Astrocyte (in vitro differentiated cells and primary cell): ENCODE results near the gene FAXC. TPM values are rescaled to one million over a fixed set of nuclear protein-coding genes. Genes with fewer than 3 reads are reported as not detected.

Experiments used
- DNase-seq: peaks from one replicate; pipeline ENCODE4 v3.0.0-alpha.2; 2010; ENCODE audit warnings: low read depth
- FAIRE-seq: peaks from 2 replicates; lab custom pipeline; 2011; peaks lifted over from hg19 to GRCh38; lab: Jason Lieb, UNC
- H2AFZ ChIP-seq: 2 replicates; pipeline ENCODE4 v1.6.0; 2012; ENCODE audit warnings: low read depth, low read length, inconsistent platforms
- H3K27ac ChIP-seq: 2 replicates; pipeline ENCODE4 v1.5.1; 2011; ENCODE audit warnings: low read depth, low read length, inconsistent platforms
- H3K27me3 ChIP-seq: 2 replicates; pipeline ENCODE4 v1.6.0; 2011; ENCODE audit warnings: low read length, inconsistent platforms; ENCODE audit not compliant: insufficient read depth
- H3K36me3 ChIP-seq: 2 replicates; pipeline ENCODE4 v1.5.1; 2011; ENCODE audit warnings: low read length, inconsistent platforms; ENCODE audit not compliant: insufficient read depth
- H3K4me1 ChIP-seq: 2 replicates; pipeline ENCODE4 v1.5.1; 2011; ENCODE audit warnings: low read length, inconsistent platforms; ENCODE audit not compliant: insufficient read depth
- H3K4me2 ChIP-seq: 2 replicates; pipeline ENCODE4 v1.6.0; 2012; ENCODE audit warnings: low read length, inconsistent platforms
- H3K4me3 ChIP-seq: 2 replicates; pipeline ENCODE4 v1.5.1; 2011; ENCODE audit warnings: low read depth, mild to moderate bottlenecking, low read length, inconsistent platforms; ENCODE audit not compliant: insufficient read depth
- H3K79me2 ChIP-seq: 2 replicates; pipeline ENCODE4 v1.6.0; 2012; ENCODE audit warnings: mild to moderate bottlenecking, low read length, inconsistent platforms; ENCODE audit not compliant: insufficient read depth
- H3K9ac ChIP-seq: 2 replicates; pipeline ENCODE4 v1.6.0; 2012; ENCODE audit warnings: mild to moderate bottlenecking, low read length, inconsistent platforms
- H3K9me3 ChIP-seq: 2 replicates; pipeline ENCODE4 v1.5.1; 2012; ENCODE audit warnings: low read depth, mild to moderate bottlenecking, low read length, inconsistent platforms; ENCODE audit not compliant: insufficient read depth
- H4K20me1 ChIP-seq: 2 replicates; pipeline ENCODE4 v1.6.0; 2012; ENCODE audit warnings: low read length, inconsistent platforms; ENCODE audit not compliant: insufficient read depth
- H3K27ac Mint-ChIP-seq: one replicate; pipeline ENCODE4 v1.8.0; 2021; ENCODE audit warnings: mild to moderate bottlenecking, mixed read lengths; ENCODE audit not compliant: unreplicated experiment
- H3K27me3 Mint-ChIP-seq: one replicate; pipeline ENCODE4 v1.8.0; 2021; ENCODE audit warnings: low read depth, mixed read lengths; ENCODE audit not compliant: unreplicated experiment
- H3K36me3 Mint-ChIP-seq: one replicate; pipeline ENCODE4 v1.8.0; 2021; ENCODE audit warnings: low read depth, mixed read lengths; ENCODE audit not compliant: unreplicated experiment
- H3K4me1 Mint-ChIP-seq: one replicate; pipeline ENCODE4 v1.8.0; 2021; ENCODE audit warnings: low read depth, mixed read lengths; ENCODE audit not compliant: unreplicated experiment
- H3K4me3 Mint-ChIP-seq: one replicate; pipeline ENCODE4 v1.8.0; 2021; ENCODE audit warnings: mild to moderate bottlenecking, moderate library complexity, mixed read lengths; ENCODE audit not compliant: unreplicated experiment
- H3K9me3 Mint-ChIP-seq: one replicate; pipeline ENCODE4 v1.8.0; 2021; ENCODE audit warnings: mild to moderate bottlenecking, mixed read lengths; ENCODE audit not compliant: unreplicated experiment
- CTCF ChIP-seq: IDR thresholded peaks from 2 replicates; pipeline ENCODE4 v1.5.1; 2011; ENCODE audit warnings: low read depth, mild to moderate bottlenecking, inconsistent platforms, low read length, moderate library complexity; ENCODE audit not compliant: insufficient read depth
- EZH2 ChIP-seq: IDR thresholded peaks from 2 replicates; pipeline ENCODE4 v1.6.1; 2012; ENCODE audit warnings: mild to moderate bottlenecking, low read length, inconsistent platforms; ENCODE audit not compliant: insufficient read depth
- total RNA-seq: library from RNA; stranded (reverse); gene quantifications from 2 replicates; pipeline ENCODE4 v1.2.1, GENCODE V29; 2021

FAXC gene
- total RNA-seq, 1 donor from 2014 or later, result 9.9 TPM

- H3K4me3 Mint-ChIP-seq, result no peak overlapping the region
- H3K4me1 Mint-ChIP-seq, result no peaks in the 10 kb centered on the region
- H3K4me2 ChIP-seq, result no peak overlapping the region
- no peaks in the 10 kb centered on the region for H4K20me1 ChIP-seq
- H3K79me2 ChIP-seq, result no peaks in the 10 kb centered on the region
- FAIRE-seq (no peak), DNase-seq (no peak)
- no peaks in the 10 kb centered on the region for H3K4me1 ChIP-seq
- no peaks in the 10 kb centered on the region for H3K9me3 Mint-ChIP-seq
- H3K4me3 ChIP-seq, result no peak overlapping the region
- H2AFZ ChIP-seq, result no peak overlapping the region
- H3K27me3 ChIP-seq, result no peaks in the 10 kb centered on the region
- H3K27me3 Mint-ChIP-seq, result no peaks in the 10 kb centered on the region
- no peak overlapping the region for H3K27ac ChIP-seq
- H3K36me3 Mint-ChIP-seq, result no peaks in the 10 kb centered on the region
- H3K36me3 ChIP-seq, result no peaks in the 10 kb centered on the region
- H3K9me3 ChIP-seq, result no peaks in the 10 kb centered on the region
- TF ChIP-seq CTCF, result no peak
- TF ChIP-seq EZH2, result no peak
- H3K9ac ChIP-seq, result no peak overlapping the region
- no peak overlapping the region for H3K27ac Mint-ChIP-seq
Observed at GRCh38 chr6:99305021-99305554, 44.4 kb downstream of the FAXC start.

GRCh38 chr6:99297415-99297814 is 52.1 kb downstream of the FAXC start:
- no peak for DNase-seq
- H3K79me2 ChIP-seq, result no peaks in the 10 kb centered on the region
- Mint-ChIP-seq H3K4me3 (no peak overlapping the region), H3K36me3 (peaks cover 1% of the 10 kb centered on the region), H3K27ac (no peak overlapping the region), H3K4me1 (no peaks in the 10 kb centered on the region), H3K9me3 (no peaks in the 10 kb centered on the region), H3K27me3 (no peaks in the 10 kb centered on the region)
- no peaks in the 10 kb centered on the region for H3K9me3 ChIP-seq
- no peak overlapping the region for H2AFZ ChIP-seq
- no peaks in the 10 kb centered on the region for H4K20me1 ChIP-seq
- no peaks in the 10 kb centered on the region for H3K36me3 ChIP-seq
- H3K4me2 ChIP-seq, result no peak overlapping the region
- FAIRE-seq, result no peak
- no peak overlapping the region for H3K27ac ChIP-seq
- no peak overlapping the region for H3K9ac ChIP-seq
- H3K27me3 ChIP-seq, result no peaks in the 10 kb centered on the region
- H3K4me3 ChIP-seq, result no peak overlapping the region
- TF ChIP-seq EZH2 (no peak), CTCF (no peak)
- no peaks in the 10 kb centered on the region for H3K4me1 ChIP-seq

- Mint-ChIP-seq H3K27ac (no peak overlapping the region), H3K27me3 (no peaks in the 10 kb centered on the region), H3K36me3 (peaks cover 1% of the 10 kb centered on the region), H3K4me1 (no peaks in the 10 kb centered on the region), H3K9me3 (no peaks in the 10 kb centered on the region), H3K4me3 (no peak overlapping the region)
- H3K4me3 ChIP-seq, result no peak overlapping the region
- no peaks in the 10 kb centered on the region for H3K79me2 ChIP-seq
- no peak overlapping the region for H3K9ac ChIP-seq
- no peak overlapping the region for H3K4me2 ChIP-seq
- H3K36me3 ChIP-seq, result no peaks in the 10 kb centered on the region
- H3K9me3 ChIP-seq, result no peaks in the 10 kb centered on the region
- no peak for DNase-seq
- TF ChIP-seq EZH2 (no peak), CTCF (no peak)
- no peaks in the 10 kb centered on the region for H4K20me1 ChIP-seq
- no peaks in the 10 kb centered on the region for H3K4me1 ChIP-seq
- no peak overlapping the region for H3K27ac ChIP-seq
- no peak for FAIRE-seq
- no peaks in the 10 kb centered on the region for H3K27me3 ChIP-seq
- H2AFZ ChIP-seq, result no peak overlapping the region
Observed at GRCh38 chr6:99297006-99297405, 52.5 kb downstream of the FAXC start.
